Epithelial cell of esophagus (primary cell): ENCODE results near the gene RPLP2.
A peak's percentile ranks its signal among the peaks of the same experiment; 100 is the strongest.

ENCODE experiments used
- DNase-seq: peaks from one replicate; pipeline ENCODE4 v3.0.0; 2010; ENCODE audit warnings: low read depth
- H3K4me3 ChIP-seq: 2 replicates; pipeline ENCODE4 v1.5.1; 2011; ENCODE audit warnings: mild to moderate bottlenecking, low read length, control low read depth
- CTCF ChIP-seq: IDR thresholded peaks from 2 replicates; pipeline ENCODE4 v1.5.1; 2011; ENCODE audit warnings: low read depth, mild to moderate bottlenecking, low read length, control low read depth, inconsistent platforms; ENCODE audit not compliant: insufficient read depth; ENCODE audit errors: missing control alignments

Gene RPLP2

GRCh38 chr11:797296-798092 is 12.3 kb upstream of the RPLP2 start:
- DNase-seq: peak; percentile 80
- peak overlapping the region; percentile 80 for H3K4me3 ChIP-seq
- no peak for TF ChIP-seq CTCF

GRCh38 chr11:798093-798713 is 11.6 kb upstream of the RPLP2 start, which contains the start of gene SLC25A22:
SLC25A22 (minus strand) TSS chr11:798281; CDS start chr11:795006, 3,275 bp downstream.
- peak; percentile 87 for DNase-seq
- TF ChIP-seq CTCF: peak; percentile 44
- H3K4me3 ChIP-seq: peak within 1 kb of the TSS; percentile 80

DNA sequence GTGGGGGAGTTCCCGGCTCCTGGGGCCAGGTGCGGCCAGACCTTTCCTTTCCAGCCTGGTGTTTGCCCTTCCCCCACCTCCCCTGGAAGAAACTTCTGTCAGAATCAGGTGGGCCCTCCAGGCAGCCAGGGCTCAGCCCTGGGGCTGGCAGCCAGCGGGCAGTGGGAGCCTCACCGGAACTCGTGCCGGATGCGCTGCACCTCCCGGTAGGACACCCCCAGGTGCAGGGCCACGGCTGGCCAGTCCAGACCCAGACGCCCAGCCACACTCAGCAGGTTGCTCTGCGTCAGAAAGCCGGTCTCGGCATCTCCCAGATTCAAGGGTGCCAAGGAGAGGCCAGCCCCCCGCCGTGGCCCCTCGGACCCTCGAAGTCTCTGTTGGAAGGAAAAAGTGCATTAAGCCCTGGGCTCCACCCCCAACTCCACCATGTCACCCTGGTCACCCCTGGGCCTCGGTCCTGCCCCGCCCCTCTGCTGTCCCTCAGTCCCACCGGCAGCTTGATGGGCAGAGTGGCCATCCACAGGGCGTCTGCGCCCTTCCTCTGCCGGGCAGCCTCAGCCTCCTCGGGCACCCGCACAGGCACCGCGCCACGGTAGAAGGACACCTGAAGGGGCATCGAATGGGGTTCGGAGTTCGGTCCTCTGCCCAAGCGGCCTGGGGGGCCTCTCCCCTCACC is 10.0 kb upstream of the RPLP2 start:
- DNase-seq: no peak
- H3K4me3 ChIP-seq: no peak overlapping the region
- TF ChIP-seq CTCF: no peak

DNA sequence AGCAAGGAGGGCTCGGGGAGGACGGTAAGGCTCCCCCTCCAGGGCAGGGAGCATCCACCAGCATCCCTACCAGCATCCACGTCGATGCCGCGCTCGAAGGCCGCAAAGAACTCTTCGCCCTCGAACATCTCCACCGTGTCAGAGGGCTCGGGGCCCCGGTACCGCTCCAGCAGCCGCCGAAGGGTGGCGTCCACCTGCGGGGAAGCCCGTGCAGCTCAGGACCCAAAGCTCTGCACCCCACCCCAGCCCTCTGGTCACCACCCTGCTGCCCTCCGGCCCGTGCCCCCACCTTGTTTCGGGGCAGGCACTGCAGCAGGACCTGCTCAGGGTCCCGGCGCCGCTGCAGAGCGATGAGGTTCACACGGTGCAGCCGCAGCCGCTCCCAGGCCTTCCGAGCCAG is 9.3 kb upstream of the RPLP2 start:
- no peak for DNase-seq
- no peak for TF ChIP-seq CTCF
- no peak overlapping the region for H3K4me3 ChIP-seq

DNA sequence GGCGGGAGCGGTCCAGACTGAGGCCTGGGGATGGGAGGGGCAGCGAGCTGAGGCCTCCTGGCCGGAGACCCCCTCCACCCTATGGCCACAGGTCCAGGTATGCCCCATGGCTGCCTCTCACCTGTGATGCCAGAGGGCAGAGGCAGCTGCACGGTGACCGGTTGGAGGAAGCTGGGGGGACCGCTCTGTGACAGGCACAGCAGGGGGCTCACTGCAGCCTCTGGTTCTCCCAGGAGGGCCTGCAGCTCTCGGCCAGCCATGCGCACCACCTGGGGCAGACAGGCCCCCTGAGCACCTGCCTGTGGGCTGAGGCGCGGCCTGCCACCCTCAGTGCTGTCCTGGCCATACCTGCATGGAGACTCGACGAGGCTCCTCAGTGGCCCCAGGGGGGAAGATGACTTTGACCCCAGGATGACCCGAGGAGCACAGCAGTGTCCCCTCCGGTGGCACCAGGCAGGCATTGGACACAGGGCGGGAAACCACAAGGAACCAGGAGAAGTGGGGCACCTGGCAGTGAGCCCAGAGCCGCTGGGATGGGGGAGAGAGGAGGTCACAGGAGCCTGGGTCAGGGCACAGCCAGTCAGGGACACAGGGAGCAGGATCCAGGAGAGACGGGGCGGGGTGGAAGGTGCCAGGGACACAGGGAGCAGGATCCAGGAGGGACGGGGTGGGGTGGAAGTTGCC is 8.5 kb upstream of the RPLP2 start:
- no peak overlapping the region for H3K4me3 ChIP-seq
- no peak for DNase-seq
- no peak for TF ChIP-seq CTCF

GRCh38 chr11:802018-802617 is 7.6 kb upstream of the RPLP2 start:
- H3K4me3 ChIP-seq: no peak overlapping the region
- no peak for DNase-seq
- TF ChIP-seq CTCF: no peak
